ENCODE measurements around the gene GLO1.

Gene GLO1

DNA sequence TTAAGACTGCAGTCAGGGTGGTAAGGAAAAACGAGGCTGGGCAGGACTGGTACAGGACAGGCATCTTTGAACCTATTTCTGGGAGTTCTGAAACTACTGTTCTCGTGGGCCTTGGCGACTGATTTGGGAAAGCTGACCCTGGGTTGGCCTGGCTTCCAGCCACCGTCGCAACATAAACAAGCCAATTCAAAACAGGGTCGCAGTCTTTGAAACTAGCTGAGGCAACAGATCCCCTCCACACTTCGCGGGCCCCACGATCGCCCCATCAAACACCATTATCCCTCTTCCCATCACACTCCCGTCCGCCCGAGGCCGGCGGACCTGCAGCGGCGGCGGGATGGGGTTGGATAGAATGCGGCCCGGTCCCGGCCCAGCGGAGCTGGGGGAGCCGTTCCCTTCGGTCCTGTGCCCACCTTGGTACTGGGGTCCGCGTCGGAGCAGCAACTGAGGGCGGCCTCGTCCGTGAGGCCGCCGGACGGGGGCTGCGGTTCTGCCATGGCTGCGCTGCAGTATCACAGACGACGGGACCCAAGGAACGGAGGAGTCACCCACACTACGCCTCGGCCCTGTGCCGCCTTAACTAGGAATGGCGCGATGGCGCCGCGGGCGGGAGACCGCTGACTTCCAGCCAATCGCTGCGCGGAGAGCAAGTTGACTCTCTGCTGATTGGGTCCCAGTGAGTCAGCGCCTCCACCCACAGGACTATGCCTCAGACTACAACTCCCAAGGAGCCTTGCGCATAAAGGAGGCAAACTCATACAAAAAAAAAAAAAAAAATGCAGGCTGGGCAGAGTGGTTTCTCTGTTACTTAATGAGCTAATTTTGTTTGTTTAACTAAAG is at the start of gene GLO1:
TSS of gene GLO1 (minus strand) at position 588 of the 840 bp plus-strand sequence. CDS start at position 497, 91 bp downstream.
- DNase-seq (ENCODE audit: low read depth) = peak; percentile 95

DNA sequence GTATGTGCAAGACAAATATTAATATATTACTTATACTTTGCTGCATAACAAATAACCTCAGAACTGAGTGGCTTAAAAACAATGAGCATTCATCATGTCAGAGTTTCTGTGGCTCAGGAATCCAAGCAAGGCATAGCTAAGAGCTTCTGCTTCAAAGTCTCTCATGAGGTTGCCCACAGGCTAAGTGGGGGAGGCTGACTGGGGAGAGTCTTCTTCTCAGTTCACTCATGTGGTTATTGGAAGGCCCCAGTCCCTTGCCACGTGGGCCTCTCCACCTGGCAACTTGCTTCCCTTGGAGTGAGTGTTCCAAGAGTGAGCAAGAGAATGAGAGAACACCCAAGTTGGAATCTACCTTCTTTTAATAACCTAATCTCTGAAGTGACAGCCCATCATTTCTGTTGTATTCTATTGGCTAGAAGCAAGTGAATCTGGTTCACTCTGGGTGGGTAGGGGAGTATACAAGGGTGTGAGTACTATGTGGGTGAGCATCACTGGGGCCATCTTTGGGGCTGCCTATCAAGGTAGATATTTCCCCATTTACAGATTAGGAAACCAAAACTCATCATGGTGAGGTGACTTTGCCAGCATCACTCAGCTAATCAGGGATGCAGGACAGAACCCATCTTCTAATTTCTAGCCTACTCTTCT is 48.1 kb upstream of the GLO1 start:
- no peak for DNase-seq (ENCODE audit: low read depth)

DNA sequence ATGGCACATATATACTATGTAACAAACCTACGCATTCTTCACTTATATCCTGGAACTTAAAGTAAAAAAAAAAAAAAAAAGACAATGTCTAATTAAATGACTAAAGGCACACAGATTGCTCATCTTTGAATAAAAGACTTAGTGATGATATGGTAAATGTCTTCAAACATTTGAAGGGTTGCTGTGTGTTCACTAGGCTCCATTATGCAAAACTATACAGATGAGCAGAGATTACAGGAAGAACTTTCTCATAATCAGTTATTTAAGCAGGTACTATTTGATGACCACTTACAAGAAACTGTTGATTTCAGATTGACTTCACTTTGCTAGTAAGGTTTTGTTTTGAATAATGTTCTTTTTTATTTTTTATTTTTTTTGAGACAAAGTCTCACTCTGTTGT is 46.5 kb upstream of the GLO1 start:
- no peak for DNase-seq (ENCODE audit: low read depth)

DNA sequence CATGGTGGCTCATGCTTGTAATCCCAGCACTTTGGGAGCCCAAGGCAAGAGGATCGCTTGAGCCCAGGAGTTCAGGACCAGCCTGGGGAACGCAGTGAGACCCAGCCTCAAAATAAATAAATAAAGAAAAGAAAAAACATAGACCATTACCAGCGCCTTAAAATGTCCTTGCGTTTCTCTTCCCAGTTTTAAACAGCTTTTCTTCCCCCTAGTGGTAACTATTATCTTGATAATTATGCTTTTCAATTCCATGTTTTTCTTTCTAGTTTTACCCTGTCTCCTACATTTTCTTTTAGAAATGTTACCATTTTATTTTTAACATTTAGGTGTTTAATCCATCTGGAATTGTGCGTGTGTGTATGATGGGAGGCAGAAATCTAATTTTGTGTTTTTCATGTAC is 36.6 kb upstream of the GLO1 start:
- DNase-seq (ENCODE audit: low read depth) = no peak

DNA sequence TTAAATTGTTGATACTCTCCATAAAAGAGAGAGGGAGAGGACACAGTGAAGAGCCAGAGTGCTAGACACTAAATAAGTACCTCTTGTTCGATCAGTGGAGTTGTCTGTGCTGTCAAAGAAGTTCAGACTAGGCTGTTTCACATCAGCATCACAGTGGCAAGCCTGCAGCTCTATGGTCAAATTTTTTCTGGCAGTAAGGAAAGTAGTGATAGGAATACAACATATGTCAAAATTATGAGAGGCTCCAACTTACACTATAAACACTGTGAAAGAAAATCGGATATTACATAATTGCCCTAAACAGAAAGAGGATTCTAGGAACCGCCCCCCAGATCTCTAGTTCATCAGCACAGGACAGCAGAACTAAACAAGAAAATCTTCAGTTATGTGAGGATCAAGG is 35.3 kb upstream of the GLO1 start:
- no peak for DNase-seq (ENCODE audit: low read depth)

DNA sequence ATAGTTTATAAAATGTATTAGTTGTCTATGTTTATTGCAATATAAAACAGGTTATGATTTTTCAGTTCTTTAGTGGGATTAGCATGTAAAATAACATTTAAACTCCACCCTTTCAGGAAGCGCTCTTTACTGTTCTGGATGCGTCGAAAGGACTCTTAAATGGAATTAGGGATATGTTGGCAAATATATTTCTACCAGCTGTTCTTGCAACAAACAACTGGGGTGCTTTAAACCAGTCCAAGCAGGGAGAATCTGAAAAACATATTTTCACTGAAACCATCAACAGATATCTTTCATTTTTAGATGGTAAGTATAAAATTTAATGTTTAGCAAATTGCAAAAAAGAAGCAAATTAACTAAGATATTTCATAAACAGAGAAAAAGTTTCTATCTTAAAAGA is 34.0 kb upstream of the GLO1 start:
- no peak for DNase-seq (ENCODE audit: low read depth)

DNA sequence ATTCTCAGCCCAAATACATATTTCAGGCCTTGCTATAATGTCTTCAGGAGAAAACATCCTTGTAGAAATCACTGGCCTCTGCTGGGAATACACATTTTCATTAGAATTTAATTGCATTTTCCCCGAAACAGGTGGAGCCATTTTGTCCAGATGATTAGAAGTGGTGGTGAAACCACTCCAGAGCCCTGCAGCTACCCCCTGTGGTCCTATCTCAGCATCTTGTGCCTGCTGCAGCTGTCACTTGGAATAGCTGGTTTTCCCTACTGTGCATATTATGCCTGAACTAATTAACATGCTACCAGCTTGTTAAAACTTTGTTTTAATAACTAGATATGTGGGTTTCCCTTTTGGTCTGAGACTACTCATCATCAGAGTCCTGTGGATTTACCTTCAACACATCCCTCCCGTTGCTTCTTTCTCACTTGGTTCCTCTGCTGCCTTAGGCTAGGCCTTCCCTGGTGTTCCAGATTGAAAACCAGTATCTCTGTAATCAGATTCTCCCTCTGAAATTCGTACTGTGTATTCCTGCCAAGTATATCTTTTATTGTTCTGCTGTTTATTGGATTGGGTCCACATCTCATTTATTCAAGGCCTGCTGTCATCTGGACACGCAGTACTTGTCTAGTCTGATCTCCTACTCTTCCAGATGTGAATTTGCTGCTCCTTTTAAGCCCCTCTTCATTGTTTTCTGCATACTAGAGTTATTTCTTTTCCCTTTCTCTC is 27.4 kb upstream of the GLO1 start:
- no peak for DNase-seq (ENCODE audit: low read depth)

DNA sequence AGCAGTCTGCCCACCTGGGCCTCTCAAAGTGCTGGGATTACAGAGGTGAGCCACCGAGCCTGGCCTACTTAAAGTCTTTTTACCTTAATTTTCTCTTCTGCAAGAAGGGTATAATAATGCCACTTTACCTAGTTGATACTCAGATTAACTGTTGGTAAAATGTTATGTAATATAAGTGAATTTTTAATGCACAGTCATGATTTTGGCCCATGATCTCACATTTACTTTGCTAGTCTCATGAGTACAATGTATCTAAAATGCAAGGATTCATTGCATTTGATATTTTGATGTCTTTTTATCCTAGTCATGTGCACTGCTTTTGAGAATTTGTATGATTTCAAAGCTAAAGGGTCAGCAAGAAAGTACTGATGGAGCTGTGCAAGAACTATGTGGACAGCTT is 25.3 kb upstream of the GLO1 start:
- no peak for DNase-seq (ENCODE audit: low read depth)

DNA sequence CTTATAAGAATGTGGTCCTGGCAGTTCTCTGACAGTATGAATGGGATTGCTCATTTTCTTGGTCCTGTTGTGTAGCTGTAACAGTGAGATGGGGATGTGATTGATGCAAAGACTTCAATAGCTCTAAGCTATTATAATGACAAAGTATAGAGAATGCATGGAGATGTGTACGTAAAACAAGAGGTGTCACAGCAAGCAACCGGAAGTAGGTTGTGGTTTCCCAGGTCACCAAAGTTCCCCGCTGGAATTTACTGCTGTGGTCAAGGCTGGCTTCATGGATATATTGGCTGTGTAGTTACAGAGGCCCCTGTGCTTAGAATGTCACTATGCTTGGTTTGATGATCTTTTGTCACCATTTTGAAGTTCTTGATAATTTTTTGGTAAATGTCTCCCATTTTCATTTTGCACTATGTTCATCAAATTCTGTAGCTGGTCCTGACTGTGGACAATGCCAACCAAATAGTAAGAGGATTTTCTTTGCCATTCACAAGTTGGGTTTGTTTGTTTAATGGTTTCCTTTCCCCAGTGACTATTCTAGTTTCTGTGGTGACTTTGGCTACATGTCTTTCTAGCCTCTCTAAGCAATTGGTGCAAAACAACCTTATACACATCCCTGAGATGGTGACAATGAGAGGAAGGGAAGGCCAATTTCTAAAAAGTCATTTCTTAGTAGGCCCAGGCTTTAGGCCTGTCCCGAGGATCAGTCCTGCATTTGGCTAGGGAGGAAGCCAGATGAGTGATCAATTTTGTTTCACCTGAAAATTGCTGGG is 22.7 kb upstream of the GLO1 start:
- no peak for DNase-seq (ENCODE audit: low read depth)

DNA sequence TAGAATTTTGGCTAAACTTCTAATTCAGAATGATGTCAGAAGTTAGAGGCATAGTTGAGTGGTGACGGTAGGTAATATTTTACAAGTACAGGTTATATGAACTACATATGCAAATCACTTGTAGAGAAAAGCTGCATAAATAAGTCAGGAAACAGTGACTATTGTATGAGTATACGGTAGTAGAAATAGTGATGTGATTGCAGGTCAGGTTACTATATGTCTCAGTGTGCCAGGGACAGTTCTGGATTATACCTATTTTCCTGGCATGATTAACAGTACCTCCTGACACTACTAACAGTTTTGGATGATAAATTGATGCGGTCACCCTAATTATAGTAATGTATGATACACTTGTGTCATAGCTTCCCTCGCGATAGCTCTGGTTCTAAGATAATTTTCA is 21.4 kb upstream of the GLO1 start:
- no peak for DNase-seq (ENCODE audit: low read depth)

DNA sequence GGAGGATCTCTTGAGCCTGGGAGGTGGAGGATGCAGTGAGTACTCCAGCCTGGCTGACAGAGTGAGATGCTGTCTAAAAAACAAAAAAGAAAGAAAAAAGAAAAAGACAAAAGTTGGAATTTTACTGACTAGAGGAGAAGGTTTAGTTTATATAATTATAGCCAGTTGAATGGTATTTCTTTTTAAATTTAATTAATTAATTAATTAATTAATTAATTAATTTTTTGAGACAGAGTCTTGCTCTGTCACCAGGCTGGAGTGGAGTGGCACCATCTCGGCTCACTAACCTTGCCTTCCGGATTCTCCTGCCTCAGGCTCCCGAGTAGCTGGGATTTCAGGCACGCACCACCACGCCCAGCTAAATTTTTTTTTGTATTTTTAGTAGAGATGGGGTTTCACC is 20.8 kb upstream of the GLO1 start:
- no peak for DNase-seq (ENCODE audit: low read depth)

DNA sequence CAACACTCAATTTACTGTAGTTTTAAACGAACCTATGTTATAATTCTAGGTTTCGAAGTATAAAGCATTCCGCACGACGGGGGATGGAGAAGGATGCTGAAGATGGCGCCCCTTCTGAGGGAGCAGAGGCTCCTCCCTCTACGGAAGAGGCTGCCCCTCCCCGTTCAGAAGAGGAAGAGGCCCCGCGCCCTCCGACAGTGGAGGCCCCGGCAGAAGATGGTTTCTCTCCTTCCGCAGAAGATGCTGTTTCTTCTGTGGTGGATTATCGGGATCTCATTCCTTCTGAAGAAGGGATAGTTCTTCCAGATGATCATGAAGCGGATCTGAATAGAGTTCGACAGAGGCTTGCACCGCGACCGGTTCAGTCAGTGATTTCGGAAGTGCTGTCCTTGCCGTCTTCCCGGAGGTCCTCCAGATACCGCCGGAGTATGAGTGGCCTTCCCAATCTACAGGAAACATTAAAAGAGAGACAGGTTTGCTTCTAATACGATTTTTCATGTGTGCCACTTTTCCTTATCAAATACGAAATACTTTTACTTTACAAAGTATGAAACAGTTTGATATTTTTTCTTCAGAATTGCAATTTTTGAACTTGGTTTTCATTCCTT is 19.9 kb upstream of the GLO1 start:
- no peak for DNase-seq (ENCODE audit: low read depth)

DNA sequence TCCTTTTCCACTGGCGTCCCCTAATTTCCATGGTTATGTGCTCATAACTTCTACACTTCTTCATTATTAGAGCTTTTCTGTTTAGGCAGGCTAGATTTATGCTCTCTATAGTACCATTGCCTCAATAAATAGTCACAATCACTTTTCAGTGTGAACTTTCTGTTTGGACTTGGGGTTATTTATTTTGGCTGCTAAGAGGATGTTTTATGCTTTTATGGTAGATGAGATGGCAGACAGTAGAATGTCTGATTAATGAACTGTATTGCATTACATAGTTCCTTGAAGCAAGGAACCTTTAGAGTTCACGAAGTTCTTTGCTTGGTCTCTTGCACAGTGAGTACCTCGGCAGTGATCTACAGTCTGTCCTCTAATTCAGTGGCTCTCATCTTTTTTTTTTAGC is 19.1 kb upstream of the GLO1 start:
- DNase-seq (ENCODE audit: low read depth) = no peak

DNA sequence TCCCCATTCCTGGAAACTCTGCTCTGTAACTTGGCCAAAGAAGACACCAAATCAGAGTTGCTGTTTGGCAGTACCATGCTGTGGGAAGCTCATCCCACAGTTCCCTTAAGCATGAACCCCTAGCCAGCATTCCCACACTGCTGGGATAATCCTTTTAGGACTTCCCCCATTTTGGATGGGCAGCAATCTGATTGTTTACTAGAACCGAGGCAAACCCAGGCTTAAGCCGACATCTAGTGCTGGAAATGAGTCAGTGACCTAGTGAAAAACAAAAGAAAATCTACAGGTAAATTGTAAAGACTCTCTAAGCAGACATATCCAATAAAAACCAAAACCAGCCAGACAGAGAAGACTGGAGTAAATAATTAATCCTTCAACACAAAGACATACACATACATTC is 17.4 kb upstream of the GLO1 start:
- DNase-seq (ENCODE audit: low read depth) = no peak

DNA sequence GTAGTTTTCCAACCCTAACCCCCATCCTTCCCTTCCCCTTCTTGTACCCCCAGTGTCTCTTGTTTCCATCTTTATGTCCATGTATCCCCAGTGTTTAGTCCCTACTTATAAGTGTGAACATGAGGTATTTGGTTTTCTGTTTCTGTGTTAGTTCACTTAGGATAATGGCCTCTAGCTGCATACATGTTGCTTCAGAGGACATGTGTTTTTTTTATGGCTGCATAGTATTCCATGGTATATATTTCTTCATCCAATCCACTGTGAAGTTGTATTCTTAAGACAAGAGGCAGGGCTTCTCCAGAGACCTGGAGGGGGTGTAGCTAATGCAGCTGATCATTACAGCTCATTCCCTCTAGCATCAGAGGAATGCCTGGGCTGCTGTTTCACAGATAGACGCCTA is 16.4 kb upstream of the GLO1 start:
- no peak for DNase-seq (ENCODE audit: low read depth)

DNA sequence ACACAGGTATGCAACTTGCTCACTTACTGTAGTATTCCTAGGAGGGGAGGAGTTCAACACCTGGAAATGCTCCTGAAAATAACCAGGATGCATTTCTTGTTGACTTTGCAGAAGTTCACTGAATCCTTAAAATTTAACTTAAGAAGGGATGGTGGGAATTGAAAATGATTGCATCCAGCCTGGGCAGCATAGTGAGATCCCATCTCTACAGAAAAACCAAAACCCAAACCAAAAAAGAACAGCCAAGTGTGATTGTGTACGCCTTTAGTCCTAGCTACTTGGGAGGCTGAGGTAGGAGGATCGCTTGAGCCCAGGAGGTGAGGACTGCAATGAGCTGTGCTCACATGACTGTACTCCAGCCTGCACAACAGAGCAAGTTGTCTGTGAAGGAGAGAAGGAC is 13.9 kb upstream of the GLO1 start:
- no peak for DNase-seq (ENCODE audit: low read depth)

DNA sequence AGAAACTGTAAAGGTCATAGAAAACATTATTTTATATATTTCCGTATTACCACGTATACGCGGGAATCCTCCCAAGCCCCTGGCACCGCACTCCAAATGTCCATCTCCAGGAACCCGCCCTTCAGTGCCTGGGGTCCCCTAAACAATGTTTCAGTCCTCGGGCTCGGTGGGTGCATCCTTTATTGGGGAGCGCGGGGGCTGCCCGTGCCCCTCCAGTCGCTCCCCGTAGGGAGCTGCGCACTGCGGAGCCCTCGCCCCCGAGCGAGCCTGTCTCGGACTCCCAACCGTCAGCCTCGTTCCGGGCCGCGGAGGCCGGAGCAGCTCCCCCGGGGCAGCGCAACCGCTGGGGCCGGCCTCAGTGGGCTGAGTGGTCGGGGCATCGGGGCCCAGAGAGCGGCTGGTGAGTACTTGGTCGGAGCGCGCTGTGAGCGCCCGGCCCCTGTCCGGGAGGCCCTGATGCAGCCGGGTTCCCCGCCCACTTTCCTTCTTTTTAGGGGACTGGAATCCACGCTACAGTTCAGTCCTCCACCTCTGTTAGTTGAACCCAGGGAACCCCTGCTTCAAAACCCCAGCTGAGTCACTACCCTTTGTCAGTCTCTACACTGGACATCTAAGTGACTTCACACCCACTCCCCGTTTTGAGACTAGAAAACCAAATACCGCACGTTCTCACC is 12.2 kb upstream of the GLO1 start, which contains the start of gene DNAH8:
TSS of gene DNAH8 (plus strand) at position 296 of the 674 bp plus-strand sequence. CDS start 7,499 bp downstream, outside the sequence.
- no peak for DNase-seq (ENCODE audit: low read depth)

DNA sequence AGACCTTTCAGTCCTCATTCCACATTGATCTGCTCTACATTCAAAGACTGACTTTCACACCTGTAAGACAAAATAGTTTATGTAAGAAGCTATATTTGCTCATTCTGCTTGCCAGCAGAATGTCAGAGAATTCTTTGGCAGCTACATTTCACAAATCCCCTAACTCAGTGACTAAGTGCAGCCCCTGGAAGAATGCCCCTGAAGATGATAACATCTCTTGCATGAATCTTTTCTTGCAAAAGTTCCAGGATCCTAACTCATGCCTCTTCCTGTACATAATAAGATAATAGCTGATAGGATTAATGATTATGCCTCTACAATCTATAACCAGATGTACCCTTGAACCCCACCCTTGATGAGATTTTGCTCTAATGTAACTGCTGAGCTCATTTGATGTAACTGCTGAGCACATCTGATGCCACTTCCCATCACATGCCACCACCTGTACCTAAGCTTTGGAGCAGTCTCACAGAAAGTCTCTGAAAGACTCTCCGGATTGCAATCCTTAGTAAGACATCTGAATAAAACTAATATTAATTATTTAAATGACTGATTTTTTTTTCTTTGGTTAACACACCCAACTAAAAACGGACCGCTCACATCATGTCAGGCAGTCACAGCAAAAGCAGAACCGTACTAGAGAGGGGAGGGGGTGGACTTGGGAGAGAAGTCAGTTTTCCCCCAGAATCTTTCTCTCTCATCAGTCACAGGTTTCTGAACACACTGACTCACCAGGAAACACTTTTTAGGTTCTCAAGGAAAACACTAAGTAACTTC is 11.5 kb upstream of the GLO1 start:
- DNase-seq (ENCODE audit: low read depth) = no peak

DNA sequence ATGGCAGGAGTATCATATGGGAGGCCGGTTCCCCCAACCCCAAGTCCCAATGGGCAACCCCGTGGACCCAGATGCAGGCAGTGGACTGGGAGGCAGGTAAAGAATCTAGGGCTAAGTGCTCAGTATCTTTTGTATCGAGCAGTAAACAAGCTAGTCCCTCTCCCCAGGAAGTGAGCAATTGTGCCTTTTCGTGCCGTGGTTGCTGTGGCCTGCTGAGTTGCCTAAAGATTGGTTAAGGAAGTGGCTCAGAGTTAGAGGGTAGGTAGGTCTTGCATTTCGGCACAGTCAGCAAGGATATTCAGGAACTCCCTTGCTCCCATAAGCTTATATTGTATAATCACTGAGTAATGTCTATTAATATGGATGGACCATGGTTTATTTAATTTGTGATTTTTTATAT is 10.9 kb upstream of the GLO1 start:
- no peak for DNase-seq (ENCODE audit: low read depth)

DNA sequence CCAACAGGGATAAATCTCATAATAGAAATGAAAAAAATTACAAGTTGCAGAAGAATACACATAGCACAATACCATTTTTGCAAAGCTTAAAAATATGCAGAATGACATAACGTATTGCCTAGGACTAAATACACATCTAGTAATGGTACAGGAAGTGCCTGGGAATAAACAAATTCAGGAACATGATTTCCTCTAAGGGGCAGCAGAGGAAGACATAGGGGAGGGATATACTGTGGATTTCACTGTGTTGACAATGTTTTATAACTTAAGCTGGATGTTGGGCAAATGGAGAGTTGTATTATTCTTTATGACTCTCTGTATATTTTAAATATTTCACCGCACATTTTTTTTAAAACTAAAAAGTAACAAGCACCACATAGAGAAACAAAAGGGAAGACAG is 5.6 kb upstream of the GLO1 start:
- DNase-seq (ENCODE audit: low read depth) = no peak
